CD4-positive, alpha-beta T cell treated with Interleukin-2 at 100 ng/mL for 4 hours (primary cell): Measurements from ENCODE around the gene LRRC55.

Source experiments
- DNase-seq: peaks from one replicate; pipeline ENCODE4 v3.0.0-alpha.2; 2020; ENCODE audit warnings: low spot score

LRRC55 gene

DNA sequence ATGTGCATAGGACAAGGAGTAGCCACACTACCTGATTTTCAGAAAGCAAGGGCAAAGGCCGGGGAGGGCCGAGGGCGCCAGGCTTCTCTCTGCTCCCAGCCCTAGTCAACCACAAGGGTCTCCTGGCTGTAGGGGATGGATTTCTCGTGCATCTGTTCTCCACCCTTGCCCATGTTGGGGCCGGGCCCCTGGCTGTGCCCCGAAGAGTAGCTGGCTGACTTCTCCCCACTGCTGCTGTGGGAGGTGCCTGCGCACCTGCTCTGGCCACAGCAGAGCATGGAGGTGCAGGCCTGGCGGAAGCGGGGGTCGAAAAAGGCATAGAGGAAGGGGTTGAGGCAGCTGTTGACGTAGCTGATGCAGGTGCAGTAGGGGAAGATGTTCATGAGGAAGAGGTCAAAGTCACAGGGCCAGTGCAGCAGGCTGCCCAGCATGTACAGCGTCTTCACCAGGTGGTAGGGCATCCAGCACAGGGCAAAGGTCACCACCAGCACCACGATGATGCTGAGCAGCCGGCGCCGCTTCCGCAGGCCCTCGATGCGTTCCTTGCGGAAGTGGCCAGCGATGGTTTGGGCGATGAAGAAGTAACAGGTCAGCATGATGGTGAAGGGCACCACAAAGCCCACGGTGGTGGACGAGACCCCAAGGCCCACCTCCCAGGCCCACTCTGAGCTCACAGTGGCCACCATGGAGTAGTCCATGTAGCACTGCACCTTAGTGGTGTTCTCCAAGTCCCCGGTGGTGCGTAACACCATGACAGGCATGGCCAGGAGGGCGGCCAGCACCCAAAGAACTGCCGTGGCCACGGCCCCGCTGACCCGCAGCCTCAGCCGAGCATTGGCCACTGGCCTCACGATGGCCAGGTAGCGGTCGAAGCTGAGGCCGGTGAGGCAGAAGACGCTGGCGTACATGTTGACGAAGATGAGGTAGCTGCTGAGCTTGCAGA lies 54.3 kb downstream of the LRRC55 start:
- no peak for DNase-seq

DNA sequence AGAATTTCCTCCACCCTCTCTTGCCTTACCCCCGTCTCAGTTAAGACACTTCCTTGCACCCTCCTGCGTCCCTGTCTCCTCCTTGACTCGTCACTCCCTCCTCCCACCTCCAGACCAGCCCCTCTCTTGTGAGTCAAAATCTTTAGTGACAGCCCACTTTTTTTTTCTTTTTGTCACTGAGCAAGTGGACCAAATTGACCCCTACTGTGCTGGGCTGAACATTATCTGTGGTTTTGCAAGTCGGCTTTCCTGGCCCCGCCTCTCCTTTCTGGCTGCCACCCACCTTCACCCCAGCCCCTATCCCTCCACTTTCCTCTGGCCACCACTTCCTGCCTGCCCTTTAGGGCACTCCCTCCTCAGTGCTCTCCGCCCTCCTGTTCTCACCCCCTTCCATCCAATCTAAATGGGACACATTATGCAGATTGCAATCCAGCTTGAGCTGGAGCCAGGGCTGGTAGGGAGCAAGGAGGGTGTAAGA lies 55.5 kb downstream of the LRRC55 start, which contains the start of gene APLNR:
TSS of gene APLNR (minus strand) at position 47 of the 478 bp plus-strand sequence. CDS start 246 bp downstream, outside the sequence.
- DNase-seq = no peak

DNA sequence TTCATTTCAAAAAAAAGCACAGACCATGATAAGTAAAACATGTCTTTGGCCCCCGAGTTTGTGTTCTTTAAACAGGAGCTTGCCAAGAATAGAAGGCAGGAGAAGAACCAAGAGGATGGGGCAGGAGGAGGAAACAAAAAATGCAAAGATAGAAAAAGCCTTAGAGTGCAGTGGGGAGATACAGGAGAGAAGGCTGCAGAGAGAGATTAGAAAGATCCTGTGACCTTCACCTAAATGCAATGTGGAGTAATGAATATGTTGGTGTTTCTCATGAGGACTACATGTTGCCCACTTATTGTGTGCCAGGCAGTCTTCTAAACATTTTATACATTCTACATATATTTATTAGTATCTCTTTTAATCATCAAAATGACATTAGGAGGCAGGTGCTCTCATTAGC lies 57.6 kb downstream of the LRRC55 start:
- no peak for DNase-seq

DNA sequence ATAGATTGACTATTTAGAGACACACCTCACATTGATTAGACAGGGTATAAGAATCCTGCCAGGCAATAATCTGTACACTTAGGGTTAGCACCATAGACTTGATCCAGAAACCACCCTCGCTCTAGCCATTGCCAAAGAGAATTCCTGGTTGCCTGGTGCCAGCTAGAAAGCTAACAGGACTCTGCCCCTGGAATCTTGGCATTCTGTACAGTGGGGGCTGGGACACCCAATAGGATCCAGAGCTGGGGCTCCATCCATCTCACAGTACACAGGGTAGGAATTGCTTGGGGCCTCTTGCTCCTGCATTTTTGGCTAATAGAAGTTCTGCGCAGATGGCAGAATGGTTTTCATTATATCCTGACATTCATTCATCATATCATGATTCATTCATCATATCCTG lies 58.3 kb downstream of the LRRC55 start:
- no peak for DNase-seq

DNA sequence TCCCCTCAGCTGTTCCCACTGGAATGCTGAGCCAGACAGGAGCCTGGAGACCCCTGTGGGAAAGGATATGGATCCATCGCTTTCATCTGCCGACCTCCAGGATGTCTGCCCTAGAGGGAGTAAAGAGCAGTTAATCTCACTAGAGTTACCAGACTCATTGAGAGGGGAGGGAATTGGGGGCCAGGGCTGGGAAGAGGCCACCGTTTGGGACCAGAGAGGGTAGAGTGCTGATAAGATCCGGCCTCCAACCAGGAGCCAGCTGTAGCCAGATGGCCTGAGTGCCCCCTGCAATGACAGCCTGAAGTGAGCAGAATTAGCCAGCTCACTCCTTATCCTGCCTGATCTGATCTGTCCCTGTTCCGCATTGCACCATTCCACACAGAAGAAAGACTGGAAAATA lies 59.0 kb downstream of the LRRC55 start:
- no peak for DNase-seq
